ENCODE data around the gene FAM222B.
A peak's percentile ranks its signal among the peaks of the same experiment; 100 is the strongest.

Gene FAM222B

DNA sequence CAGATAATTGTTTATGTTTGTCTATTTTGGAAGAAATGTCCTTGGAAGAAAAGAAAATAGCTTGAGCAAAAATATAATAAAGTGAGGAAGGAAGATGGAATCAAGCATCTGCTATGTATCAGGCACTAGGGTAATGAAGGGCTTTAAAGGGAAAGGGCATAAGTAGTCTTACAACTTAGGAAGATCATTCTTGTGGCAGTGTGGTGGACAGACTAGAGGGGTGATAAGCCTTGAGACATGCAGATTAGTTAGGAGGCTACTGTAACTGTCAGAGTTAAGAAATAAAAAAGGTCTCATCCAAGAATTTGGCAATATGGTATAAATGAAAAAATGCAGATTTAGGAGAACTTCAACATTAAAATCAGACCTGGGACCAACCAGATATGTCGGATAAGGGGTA is 14.9 kb downstream of the FAM222B start:
- Histone ChIP-seq H3K9me3 (ENCODE audit: severe bottlenecking) (no peaks in the 10 kb centered on the region), H3K27ac (no peak overlapping the region), H3K36me3 (peaks cover 7% of the 10 kb centered on the region), H3K27me3 (ENCODE audit: insufficient read depth, low read depth, severe bottlenecking) (no peaks in the 10 kb centered on the region), H3K4me3 (ENCODE audit: low read depth, low read length) (no peak overlapping the region)
- no peak for TF ChIP-seq CTCF (IDR thresholded peaks at IDR 0.05; ENCODE audit: low read depth, low read length)
- DNase-seq: peak; percentile 30

GRCh38 chr17:28819582-28819981 is 23.0 kb downstream of the FAM222B start:
- H3K4me3 ChIP-seq (ENCODE audit: low read depth, low read length): no peak overlapping the region
- DNase-seq: no peak
- no peak overlapping the region for H3K27ac ChIP-seq
- no peaks in the 10 kb centered on the region for H3K36me3 ChIP-seq
- no peak for TF ChIP-seq CTCF (IDR thresholded peaks at IDR 0.05; ENCODE audit: low read depth, low read length)
- no peaks in the 10 kb centered on the region for H3K9me3 ChIP-seq (ENCODE audit: severe bottlenecking)
- no peaks in the 10 kb centered on the region for H3K27me3 ChIP-seq (ENCODE audit: insufficient read depth, low read depth, severe bottlenecking)

GRCh38 chr17:28818819-28819221 is 23.8 kb downstream of the FAM222B start:
- H3K36me3 ChIP-seq: no peaks in the 10 kb centered on the region
- no peaks in the 10 kb centered on the region for H3K9me3 ChIP-seq (ENCODE audit: severe bottlenecking)
- no peak overlapping the region for H3K27ac ChIP-seq
- no peak for TF ChIP-seq CTCF (IDR thresholded peaks at IDR 0.05; ENCODE audit: low read depth, low read length)
- DNase-seq: no peak
- H3K4me3 ChIP-seq (ENCODE audit: low read depth, low read length): no peak overlapping the region
- H3K27me3 ChIP-seq (ENCODE audit: insufficient read depth, low read depth, severe bottlenecking): no peaks in the 10 kb centered on the region

- Histone ChIP-seq H3K4me3 (ENCODE audit: low read depth, low read length) (no peak overlapping the region), H3K27ac (no peak overlapping the region), H3K27me3 (ENCODE audit: insufficient read depth, low read depth, severe bottlenecking) (no peaks in the 10 kb centered on the region), H3K9me3 (ENCODE audit: severe bottlenecking) (no peaks in the 10 kb centered on the region), H3K36me3 (no peaks in the 10 kb centered on the region)
- TF ChIP-seq CTCF (IDR thresholded peaks at IDR 0.05; ENCODE audit: low read depth, low read length): no peak
- no peak for DNase-seq
Measured at GRCh38 chr17:28816540-28816939, 26.1 kb downstream of the FAM222B start.

DNA sequence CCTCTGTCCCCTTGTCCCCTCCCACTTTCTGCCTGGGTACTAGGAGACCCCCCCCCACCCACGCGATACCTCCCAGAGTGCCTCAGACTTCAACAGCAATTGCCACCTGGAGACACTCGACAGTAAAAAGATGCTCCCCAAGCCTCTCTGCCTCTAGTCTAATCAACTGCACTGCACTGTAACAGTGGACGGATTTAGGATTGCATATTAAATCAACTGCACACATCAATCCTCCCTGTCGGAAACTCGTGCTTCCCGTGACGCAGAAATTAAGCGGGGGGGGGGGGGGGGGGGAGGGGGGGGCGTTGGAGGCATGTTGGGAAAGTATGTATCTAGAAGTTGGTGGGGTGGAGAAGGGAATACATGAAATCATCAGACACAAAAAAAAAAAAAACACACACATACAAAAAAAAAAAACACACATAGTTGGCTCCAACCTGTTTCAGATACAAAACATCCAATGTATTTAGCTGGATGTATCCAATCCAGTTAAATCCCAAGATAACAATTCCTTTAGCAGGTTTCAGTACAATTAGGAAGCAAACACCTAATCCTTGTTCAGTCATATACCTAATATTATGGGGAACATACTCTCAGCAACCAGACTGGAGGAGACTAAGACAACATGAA is 29.7 kb downstream of the FAM222B start:
- H3K4me3 ChIP-seq (ENCODE audit: low read depth, low read length): peak overlapping the region; percentile 84
- DNase-seq: no peak
- H3K9me3 ChIP-seq (ENCODE audit: severe bottlenecking): no peaks in the 10 kb centered on the region
- H3K27me3 ChIP-seq (ENCODE audit: insufficient read depth, low read depth, severe bottlenecking): no peaks in the 10 kb centered on the region
- no peak for TF ChIP-seq CTCF (IDR thresholded peaks at IDR 0.05; ENCODE audit: low read depth, low read length)
- no peaks in the 10 kb centered on the region for H3K36me3 ChIP-seq
- peak overlapping the region; percentile 87 for H3K27ac ChIP-seq

Data from WERI-Rb-1 (cell line).